Heart right ventricle (tissue), 16 donors: ENCODE data around the gene PTGES2. TPM values are rescaled to one million over a fixed set of nuclear protein-coding genes. Genes with fewer than 3 reads are reported as not detected.

Experiments
- ATAC-seq, 8 donors: fragments of 200-7000 bp; cut with Tn5 transposase; one replicate each; pipeline ENCODE4 v1.9.1; 2020; ENCODE audit warnings: mild to moderate bottlenecking in 8 of 8, moderate library complexity in 8 of 8, moderate number of reproducible peaks in 1 of 8
- DNase-seq, 2 donors: peaks; one replicate each; pipeline ENCODE4 v3.0.0-alpha.2; 2020
- H3K27ac ChIP-seq, 10 donors: fragments of 200-600 bp; sonication (generic) in 2 of 10; one replicate each; pipeline versions ENCODE4 v1.5.0 to v1.8.0; 2020 to 2022; ENCODE audit warnings: mild to moderate bottlenecking in 3 of 10
- H3K27me3 ChIP-seq, 7 donors: fragments of 200-600 bp; one replicate each; pipeline ENCODE4 v1.8.0; 2021 to 2022; ENCODE audit warnings: mild to moderate bottlenecking in 2 of 7
- H3K36me3 ChIP-seq, 9 donors: fragments of 200-600 bp; sonication (generic) in 1 of 9; one replicate each; pipeline versions ENCODE4 v1.5.0 to v1.8.0; 2020 to 2022; ENCODE audit warnings: mild to moderate bottlenecking in 2 of 9
- H3K4me1 ChIP-seq, 9 donors: fragments of 200-600 bp; sonication (generic) in 1 of 9; one replicate each; pipeline versions ENCODE4 v1.5.0 to v1.8.0; 2020 to 2022; ENCODE audit warnings: mild to moderate bottlenecking in 4 of 9
- H3K4me3 ChIP-seq, 10 donors: fragments of 200-600 bp; sonication (generic) in 2 of 10; one replicate each; pipeline versions ENCODE4 v1.5.0 to v1.8.0; 2020 to 2022; ENCODE audit warnings: mild to moderate bottlenecking in 7 of 10, moderate library complexity in 2 of 10
- H3K9me3 ChIP-seq, 11 donors: fragments of 200-600 bp in 10 of 11; sonication (generic) in 2 of 11; one replicate each; pipeline versions ENCODE4 v1.5.0 to v1.8.0; 2013 to 2022; ENCODE audit warnings: mild to moderate bottlenecking in 2 of 11, control low read depth in 1 of 11, moderate library complexity in 1 of 11
- WGBS, 2 donors: extraction: QIAGEN DNeasy Blood & Tissue Kit; methylation state at CpG; one replicate each; pipeline ENCODE4 v1.1.7; 2013; ENCODE audit warnings: inconsistent platforms in 1 of 2; 5-methylcytosine and 5-hydroxymethylcytosine counted together
- intact Hi-C, 10 donors: fragments of 100-400 bp; cut with DNase I; formaldehyde crosslinking; loops; one replicate each; pipeline versions ENCODE4 v1.11.1 to v1.14.2; 2022
- polyA plus RNA-seq, 2 donors: library from polyadenylated mRNA; stranded (reverse); fragments of 200-250 nt; gene quantifications; one replicate each; pipeline ENCODE4 v1.2.3, GENCODE V29; 2013
- total RNA-seq, 10 donors: library from RNA; stranded (reverse); fragmentation: NEBNext Ultra II Directional in 3 of 10; extraction: Animal tissue kit (Norgen Biotek cat#: 25700) in 3 of 10; gene quantifications; one replicate each; pipeline versions ENCODE4 v1.2.1 to v1.2.4, GENCODE V29; 2021 to 2023
- TF ChIP-seq, protein P1 (sequence below), 9 donors: fragments of 200-600 bp; sonication (generic) in 2 of 9; IDR thresholded peaks; one replicate each; pipeline versions ENCODE4 v1.5.0 to v1.8.0; 2021 to 2022; ENCODE audit warnings: antibody characterized with exemption in 9 of 9, mild to moderate bottlenecking in 5 of 9, moderate library complexity in 1 of 9
- donor health status: Arrhythmogenic right ventricular cardiomyopathy.
- donor health status: ischemic (EF 13 %, LVEDD 7.1; RV severe dilation, severe dysfunction).
- donor health status: healthy with polysubstance abuse.
- donor health status: DM: no; HTN: yes; CAD: no.
- donor health status: DM: no; HTN: no; CAD: no.
- donor health status: ischemic (EF 25% LVEDD 6.9; RV normal size, moderate dysfunction).
- donor health status: ischemic (EF 25% LVEDD 5.7; RV mildly dilated, moderate dysfunction).
- donor health status: healthy.
- donor health status: DM: yes; HTN: yes; CAD: no.
- donor health status: Ischemic cardiomyopathy.
- donor health status: ischemic (EF 35%, LVEDD 5.7; RV mildly dilated, moderate dysfunction).
- donor health status: nonischemic (EF 11% LVEDD 7.7; RV severe dilation, severe dysfunction).
- donor health status: DM: yes; HTN: yes; CAD: no.
- donor health status: PGD.
- donor health status: ischemic (EF 29% LVEDD 5.4; RV normal size, mild dysfunction).
- donor health status: nonischemic (EF 23%, LVEDD 6.1; RV moderate dilation, normal function).

PTGES2 gene
- total and polyA plus RNA-seq, 12 donors = 117 to 166 (median 147) TPM

DNA sequence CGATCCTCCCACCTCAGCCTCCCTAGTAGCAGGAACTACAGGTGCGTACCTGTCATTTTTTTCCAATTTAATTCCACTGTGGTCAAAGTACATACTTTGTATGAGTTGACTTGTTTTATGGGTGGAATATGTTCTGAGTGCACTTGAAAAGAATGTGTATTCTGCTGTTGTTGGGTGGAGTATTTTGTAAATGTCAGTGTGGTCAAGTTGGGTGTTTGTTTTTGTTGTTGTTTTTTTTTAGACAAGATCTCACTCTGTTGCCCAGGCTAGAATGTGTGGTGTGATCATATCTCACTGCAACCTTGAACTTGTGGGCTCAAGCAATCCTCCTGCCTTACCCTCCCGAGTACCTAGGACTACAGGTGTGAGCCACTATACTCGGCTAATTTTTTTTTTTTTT is 41.6 kb downstream of the PTGES2 start:
- intact Hi-C loops = no loop called here
- 93 to 97% methylated on average over 4 of the region's 4 CpGs for whole genome bisulfite sequencing, 2 donors
- no peak for ATAC-seq

DNA sequence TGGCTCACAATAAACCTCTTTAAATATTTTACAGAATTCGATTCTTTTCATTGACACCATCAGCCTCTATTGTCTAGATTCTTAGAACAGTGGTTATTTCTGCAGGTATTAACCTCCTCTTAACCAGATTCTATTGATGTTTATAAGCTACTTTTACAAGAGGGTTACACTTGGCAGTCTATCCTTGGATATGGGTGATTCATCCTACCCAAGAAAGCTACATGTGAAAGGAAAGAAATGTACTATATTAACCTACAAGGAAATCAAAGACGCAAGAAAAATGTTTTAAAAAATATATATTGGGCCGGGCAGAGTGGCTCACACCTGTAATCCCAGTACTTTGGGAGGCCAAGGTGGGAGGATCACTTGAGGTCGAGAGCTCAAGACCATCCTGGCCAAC is 42.8 kb downstream of the PTGES2 start:
- ATAC-seq = no peak
- H3K36me3 ChIP-seq = peaks cover 0 to 19% (median 0%) of the 10 kb centered on the region in 9 donors
- TF ChIP-seq, protein P1, sequence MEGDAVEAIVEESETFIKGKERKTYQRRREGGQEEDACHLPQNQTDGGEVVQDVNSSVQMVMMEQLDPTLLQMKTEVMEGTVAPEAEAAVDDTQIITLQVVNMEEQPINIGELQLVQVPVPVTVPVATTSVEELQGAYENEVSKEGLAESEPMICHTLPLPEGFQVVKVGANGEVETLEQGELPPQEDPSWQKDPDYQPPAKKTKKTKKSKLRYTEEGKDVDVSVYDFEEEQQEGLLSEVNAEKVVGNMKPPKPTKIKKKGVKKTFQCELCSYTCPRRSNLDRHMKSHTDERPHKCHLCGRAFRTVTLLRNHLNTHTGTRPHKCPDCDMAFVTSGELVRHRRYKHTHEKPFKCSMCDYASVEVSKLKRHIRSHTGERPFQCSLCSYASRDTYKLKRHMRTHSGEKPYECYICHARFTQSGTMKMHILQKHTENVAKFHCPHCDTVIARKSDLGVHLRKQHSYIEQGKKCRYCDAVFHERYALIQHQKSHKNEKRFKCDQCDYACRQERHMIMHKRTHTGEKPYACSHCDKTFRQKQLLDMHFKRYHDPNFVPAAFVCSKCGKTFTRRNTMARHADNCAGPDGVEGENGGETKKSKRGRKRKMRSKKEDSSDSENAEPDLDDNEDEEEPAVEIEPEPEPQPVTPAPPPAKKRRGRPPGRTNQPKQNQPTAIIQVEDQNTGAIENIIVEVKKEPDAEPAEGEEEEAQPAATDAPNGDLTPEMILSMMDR (IDR thresholded peaks at IDR 0.05) = no peak
- H3K4me1 ChIP-seq = peaks cover 0 to 38% (median 18%) of the 10 kb centered on the region in 9 donors
- intact Hi-C loops = no loop called here
- no peak for DNase-seq
- H3K27me3 ChIP-seq = no peaks in the 10 kb centered on the region
- 96 to 97% methylated on average over 4 of the region's 4 CpGs for WGBS, 2 donors
- H3K27ac ChIP-seq = no peak overlapping the region
- H3K9me3 ChIP-seq = no peaks in the 10 kb centered on the region
- no peak overlapping the region for H3K4me3 ChIP-seq

More for the DNA sequence above, 41.6 kb downstream of the PTGES2 start:
- H3K36me3 ChIP-seq = peaks cover 0 to 19% (median 0%) of the 10 kb centered on the region in 9 donors
- H3K4me3 ChIP-seq = no peak overlapping the region
- no peaks in the 10 kb centered on the region for H3K27me3 ChIP-seq
- no peak overlapping the region for H3K27ac ChIP-seq
- no peaks in the 10 kb centered on the region for H3K9me3 ChIP-seq
- TF ChIP-seq, protein P1 (IDR thresholded peaks at IDR 0.05) = no peak
- DNase-seq = no peak
- H3K4me1 ChIP-seq = peaks cover 0 to 37% (median 20%) of the 10 kb centered on the region in 9 donors

DNA sequence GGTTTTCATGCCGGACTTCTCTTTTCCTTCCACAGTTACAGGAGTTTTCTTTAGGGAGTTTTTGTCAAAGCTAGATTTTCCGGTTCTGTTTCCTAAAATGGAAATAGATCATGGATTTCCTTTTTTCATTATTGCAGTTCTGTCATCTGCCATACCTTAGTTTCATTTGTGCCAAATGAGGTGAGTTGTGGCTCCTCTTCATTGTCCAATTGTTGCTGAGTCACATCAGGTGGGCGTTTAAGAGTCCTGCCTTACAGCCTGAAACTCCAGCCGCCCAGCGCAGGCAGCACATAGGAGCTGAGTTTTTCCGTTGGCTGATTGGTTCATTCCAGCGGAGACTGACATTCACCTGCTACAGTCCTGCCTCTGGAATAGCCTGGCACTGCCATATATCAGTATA is 45.4 kb downstream of the PTGES2 start:
- Histone ChIP-seq H3K4me1 (peaks cover 0 to 57% (median 29%) of the 10 kb centered on the region in 9 donors), H3K36me3 (peaks cover 0 to 12% (median 0%) of the 10 kb centered on the region in 9 donors), H3K9me3 (no peaks in the 10 kb centered on the region), H3K27ac (peak overlapping the region in 9 of 10 donors; percentile 5 to 60 (median 37)), H3K4me3 (no peak overlapping the region), H3K27me3 (no peaks in the 10 kb centered on the region)
- 63 to 70% methylated on average over 7 of the region's 7 CpGs for WGBS, 2 donors
- TF ChIP-seq, protein P1 (IDR thresholded peaks at IDR 0.05) = no peak
- intact Hi-C loops = no loop called here
- ATAC-seq (no peak), DNase-seq (no peak)

DNA sequence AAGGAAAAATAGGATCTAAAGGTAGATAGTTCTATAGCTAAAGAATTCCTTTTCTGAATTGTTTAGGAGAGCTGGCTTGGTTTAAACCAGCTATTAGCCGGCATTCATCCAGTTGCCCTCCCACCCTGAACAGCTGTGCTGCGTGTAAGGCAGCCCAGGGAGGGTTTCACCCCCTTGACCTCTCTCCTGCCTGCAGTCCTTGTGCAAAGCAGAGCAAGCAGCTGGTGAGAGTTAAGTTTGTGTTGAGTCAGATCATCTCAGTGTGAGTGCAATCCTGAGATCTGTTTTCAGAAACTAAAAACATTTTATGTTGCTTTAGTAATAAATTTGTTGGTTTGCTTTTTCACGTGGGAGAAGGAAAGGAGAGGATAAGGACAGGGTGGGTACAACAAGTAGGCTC is 46.5 kb downstream of the PTGES2 start:
- 63 to 66% methylated on average over 3 of the region's 3 CpGs for WGBS, 2 donors
- peaks cover 0 to 58% (median 29%) of the 10 kb centered on the region in 9 donors for H3K4me1 ChIP-seq
- intact Hi-C loops = no loop called here
- H3K27me3 ChIP-seq = no peaks in the 10 kb centered on the region
- TF ChIP-seq, protein P1 (IDR thresholded peaks at IDR 0.05) = no peak
- peaks cover 0 to 12% (median 0%) of the 10 kb centered on the region in 9 donors for H3K36me3 ChIP-seq
- H3K4me3 ChIP-seq = no peak overlapping the region
- peak; percentile 61 to 87 (median 68) for ATAC-seq
- peak overlapping the region in 9 of 10 donors; percentile 9 to 60 (median 50) for H3K27ac ChIP-seq
- H3K9me3 ChIP-seq = no peaks in the 10 kb centered on the region
- DNase-seq = peak in 1 of 2 donors; percentile 51
